Liver (tissue), 3 donors: ENCODE data around the gene SLC7A4.

Experiments used
- CTCF ChIP-seq: fragments of 150-350 bp; IDR thresholded peaks from 2 replicates; pipeline ENCODE4 v1.5.1; 2017; ENCODE audit warnings: improper control_type of control experiment, low read depth, low read length; ENCODE audit not compliant: missing input control
- HNF4G ChIP-seq: IDR thresholded peaks from 2 replicates; pipeline ENCODE4 v1.6.1; 2016; ENCODE audit warnings: antibody characterized with exemption
- JUND ChIP-seq, 2 donors: IDR thresholded peaks; 2 replicates each; pipeline ENCODE4 v1.6.1; 2016; ENCODE audit warnings: antibody characterized with exemption in 2 of 2
- TF ChIP-seq, protein P1 (sequence below): IDR thresholded peaks from 2 replicates; pipeline ENCODE4 v1.6.1; 2016; ENCODE audit warnings: antibody characterized with exemption, mild to moderate bottlenecking
- donor health status: healthy.
- donor health status: healthy.

DNA sequence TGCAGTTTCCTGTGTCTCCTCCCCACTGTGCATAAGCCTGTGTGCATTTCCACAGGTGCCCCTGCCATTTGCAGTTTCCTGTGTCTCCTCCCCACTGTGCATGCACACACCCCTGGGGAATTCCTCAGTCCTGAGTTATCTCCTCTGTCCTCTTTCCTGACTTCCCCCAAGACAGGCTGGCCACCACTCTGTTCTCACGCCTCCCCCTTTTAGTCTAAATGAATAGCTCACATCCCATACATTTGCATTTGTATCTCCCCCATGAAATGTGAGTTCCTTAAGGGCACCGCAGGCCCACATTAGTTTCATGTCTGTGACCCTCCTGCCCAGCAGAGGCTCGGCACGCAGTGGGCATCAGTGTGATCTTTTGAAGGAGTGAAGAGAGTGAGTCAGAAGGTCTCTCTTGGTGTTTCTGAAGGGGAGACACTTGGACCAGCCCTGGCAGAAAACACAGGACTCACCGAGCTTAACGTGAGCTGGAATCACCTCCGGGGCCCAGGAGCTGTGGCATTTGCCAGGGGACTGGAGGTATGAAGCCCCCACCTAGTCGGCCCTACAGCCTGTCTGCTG, 19.6 kb upstream of the SLC7A4 start:
- TF ChIP-seq JUND (IDR thresholded peaks at IDR 0.05) (no peak), CTCF (no peak), HNF4G (no peak)
- TF ChIP-seq, protein P1, sequence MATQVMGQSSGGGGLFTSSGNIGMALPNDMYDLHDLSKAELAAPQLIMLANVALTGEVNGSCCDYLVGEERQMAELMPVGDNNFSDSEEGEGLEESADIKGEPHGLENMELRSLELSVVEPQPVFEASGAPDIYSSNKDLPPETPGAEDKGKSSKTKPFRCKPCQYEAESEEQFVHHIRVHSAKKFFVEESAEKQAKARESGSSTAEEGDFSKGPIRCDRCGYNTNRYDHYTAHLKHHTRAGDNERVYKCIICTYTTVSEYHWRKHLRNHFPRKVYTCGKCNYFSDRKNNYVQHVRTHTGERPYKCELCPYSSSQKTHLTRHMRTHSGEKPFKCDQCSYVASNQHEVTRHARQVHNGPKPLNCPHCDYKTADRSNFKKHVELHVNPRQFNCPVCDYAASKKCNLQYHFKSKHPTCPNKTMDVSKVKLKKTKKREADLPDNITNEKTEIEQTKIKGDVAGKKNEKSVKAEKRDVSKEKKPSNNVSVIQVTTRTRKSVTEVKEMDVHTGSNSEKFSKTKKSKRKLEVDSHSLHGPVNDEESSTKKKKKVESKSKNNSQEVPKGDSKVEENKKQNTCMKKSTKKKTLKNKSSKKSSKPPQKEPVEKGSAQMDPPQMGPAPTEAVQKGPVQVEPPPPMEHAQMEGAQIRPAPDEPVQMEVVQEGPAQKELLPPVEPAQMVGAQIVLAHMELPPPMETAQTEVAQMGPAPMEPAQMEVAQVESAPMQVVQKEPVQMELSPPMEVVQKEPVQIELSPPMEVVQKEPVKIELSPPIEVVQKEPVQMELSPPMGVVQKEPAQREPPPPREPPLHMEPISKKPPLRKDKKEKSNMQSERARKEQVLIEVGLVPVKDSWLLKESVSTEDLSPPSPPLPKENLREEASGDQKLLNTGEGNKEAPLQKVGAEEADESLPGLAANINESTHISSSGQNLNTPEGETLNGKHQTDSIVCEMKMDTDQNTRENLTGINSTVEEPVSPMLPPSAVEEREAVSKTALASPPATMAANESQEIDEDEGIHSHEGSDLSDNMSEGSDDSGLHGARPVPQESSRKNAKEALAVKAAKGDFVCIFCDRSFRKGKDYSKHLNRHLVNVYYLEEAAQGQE, result no peak
